CD8-positive, alpha-beta memory T cell (primary cell): Measurements from ENCODE around the gene WBP11. TPM values are rescaled to one million over a fixed set of nuclear protein-coding genes. Genes with fewer than 3 reads are reported as not detected.
"Not testable (repeated sequence)": the region's sequence is repeated elsewhere in the genome, so short reads cannot be mapped to it uniquely, and the experiment has no call there.

Experiments
- CTCF ChIA-PET: fragments of 350-600 bp; sonication (Branson Sonifier 250); formaldehyde crosslinking; loops from one replicate; lab custom pipeline; 2021; ENCODE audit warnings: antibody characterized with exemption; lab: Charles Lee
- POLR2A ChIA-PET: fragments of 350-600 bp; sonication (Branson Sonifier 250); formaldehyde crosslinking; loops from one replicate; lab custom pipeline; 2021; ENCODE audit warnings: antibody characterized with exemption; lab: Charles Lee
- DNase-seq, 5 donors: peaks; one replicate each; pipeline versions ENCODE4 v3.0.0 to v3.0.0-alpha.2; 2020 to 2022; ENCODE audit warnings: mixed read lengths in 1 of 5
- H3K27ac ChIP-seq: one replicate; pipeline ENCODE4 v1.7.0; 2013; ENCODE audit warnings: low read depth, mild to moderate bottlenecking, low read length, moderate library complexity
- H3K27me3 ChIP-seq: 2 replicates; pipeline ENCODE4 v1.7.0; 2013; ENCODE audit warnings: low read length, mild to moderate bottlenecking; ENCODE audit not compliant: insufficient read depth, poor library complexity, severe bottlenecking
- H3K36me3 ChIP-seq: 2 replicates; pipeline ENCODE4 v1.7.0; 2013; ENCODE audit warnings: mild to moderate bottlenecking, low read length, moderate library complexity; ENCODE audit not compliant: insufficient read depth
- H3K4me1 ChIP-seq: 2 replicates; pipeline ENCODE4 v1.7.0; 2013; ENCODE audit warnings: mild to moderate bottlenecking, low read length, moderate library complexity; ENCODE audit not compliant: insufficient read depth
- H3K4me3 ChIP-seq: 2 replicates; pipeline ENCODE4 v1.7.0; 2013; ENCODE audit warnings: mild to moderate bottlenecking, low read length
- H3K9me3 ChIP-seq: 2 replicates; pipeline ENCODE4 v1.7.0; 2013; ENCODE audit warnings: mild to moderate bottlenecking, low read length
- H3K27ac Mint-ChIP-seq, 8 donors: one replicate each; pipeline ENCODE4 v1.8.0; 2020 to 2021; ENCODE audit warnings: mixed read lengths in 8 of 8, mild to moderate bottlenecking in 6 of 8, inconsistent platforms in 3 of 8, moderate library complexity in 3 of 8
- H3K27me3 Mint-ChIP-seq, 2 donors: one replicate each; pipeline ENCODE4 v1.8.0; 2020 to 2021; ENCODE audit warnings: mixed read lengths in 2 of 2, mild to moderate bottlenecking in 1 of 2, moderate library complexity in 1 of 2
- H3K36me3 Mint-ChIP-seq, 3 donors: one replicate each; pipeline ENCODE4 v1.8.0; 2020 to 2021; ENCODE audit warnings: mixed read lengths in 3 of 3, inconsistent platforms in 1 of 3, mild to moderate bottlenecking in 1 of 3
- H3K4me1 Mint-ChIP-seq, 3 donors: one replicate each; pipeline ENCODE4 v1.8.0; 2020 to 2021; ENCODE audit warnings: mixed read lengths in 3 of 3, inconsistent platforms in 1 of 3, mild to moderate bottlenecking in 1 of 3
- H3K4me3 Mint-ChIP-seq, 7 donors: one replicate each; pipeline ENCODE4 v1.8.0; 2020 to 2021; ENCODE audit warnings: mixed read lengths in 7 of 7, mild to moderate bottlenecking in 6 of 7, moderate library complexity in 4 of 7, inconsistent platforms in 2 of 7
- H3K9me3 Mint-ChIP-seq, 5 donors: one replicate each; pipeline ENCODE4 v1.8.0; 2020 to 2022; ENCODE audit warnings: mixed read lengths in 5 of 5, mild to moderate bottlenecking in 3 of 5, moderate library complexity in 2 of 5, inconsistent platforms in 1 of 5
- polyA plus RNA-seq: library from polyadenylated mRNA; unstranded; fragments of 300-500 nt; fragmentation: Illumina TruSeq; gene quantifications from one replicate; pipeline ENCODE4 v1.2.3, GENCODE V29; 2021
- total RNA-seq, 2 experiments: library from RNA; stranded (reverse); gene quantifications; one replicate each; pipeline ENCODE4 v1.2.3, GENCODE V29; 2021

The WBP11 gene
- total and polyA plus RNA-seq, 3 experiments from 2014 or later, result 70.2 to 156 (median 149) TPM

- Mint-ChIP-seq H3K4me3 (peak overlapping the region in 6 of 7 donors; percentile 34 to 98 (median 64)), H3K4me1 (peaks cover 41 to 71% (median 68%) of the 10 kb centered on the region in 3 donors), H3K27me3 (peaks cover 0 to 15% of the 10 kb centered on the region in 2 donors), H3K9me3 (peaks cover 17 to 29% (median 24%) of the 10 kb centered on the region in 5 donors), H3K36me3 (peaks cover 24 to 75% (median 46%) of the 10 kb centered on the region in 3 donors), H3K27ac (peak overlapping the region in 7 of 8 donors; percentile 49 to 90 (median 67))
- Histone ChIP-seq H3K4me1 (peaks cover 23% of the 10 kb centered on the region), H3K27ac (no peak overlapping the region), H3K36me3 (peaks cover 9% of the 10 kb centered on the region), H3K4me3 (no peak overlapping the region), H3K27me3 (no peaks in the 10 kb centered on the region), H3K9me3 (peaks cover 5% of the 10 kb centered on the region)
- CTCF ChIA-PET, result no interaction called here
- POLR2A ChIA-PET, result no interaction called here
- no peak for DNase-seq
These were observed 36.5 kb downstream of the WBP11 start for GRCh38 chr12:14766649-14767215.

GRCh38 chr12:14766020-14766419, 37.3 kb downstream of the WBP11 start:
- H3K36me3 ChIP-seq, POLR2A ChIA-PET, CTCF ChIA-PET, H3K27me3 ChIP-seq, H3K27ac ChIP-seq, H3K4me3 ChIP-seq, DNase-seq, H3K9me3 ChIP-seq: not testable (repeated sequence)
- peaks cover 18 to 36% (median 29%) of the 10 kb centered on the region in 5 donors for H3K9me3 Mint-ChIP-seq
- H3K4me1 Mint-ChIP-seq, result peaks cover 38 to 67% (median 65%) of the 10 kb centered on the region in 3 donors
- peak overlapping the region in 1 of 7 donors; percentile 31 for H3K4me3 Mint-ChIP-seq
- H3K27me3 Mint-ChIP-seq, result peaks cover 0 to 14% of the 10 kb centered on the region in 2 donors
- peak overlapping the region in 2 of 8 donors; percentile 32 to 82 for H3K27ac Mint-ChIP-seq
- H3K36me3 Mint-ChIP-seq, result peaks cover 26 to 78% (median 53%) of the 10 kb centered on the region in 3 donors
- peaks cover 22% of the 10 kb centered on the region for H3K4me1 ChIP-seq

DNA sequence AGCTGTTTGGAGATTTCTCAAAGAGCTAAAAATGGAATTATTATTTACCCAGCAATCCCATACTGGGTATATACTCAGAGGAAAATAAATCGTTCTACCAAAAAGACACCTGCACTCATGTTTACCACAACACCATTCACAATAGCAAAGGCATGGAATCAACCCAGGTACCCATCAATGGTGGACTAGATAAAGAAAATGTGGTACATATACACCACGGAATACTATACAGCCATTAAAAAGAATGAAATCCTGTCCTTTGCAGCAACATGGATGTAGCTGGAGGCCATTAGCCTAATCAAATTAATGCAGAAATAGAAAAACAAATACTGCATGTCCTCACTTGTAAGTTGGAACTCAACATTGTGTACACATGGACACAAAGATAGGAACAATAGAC, 37.9 kb downstream of the WBP11 start:
- POLR2A ChIA-PET, result interaction anchor here (0.6 kb wide), 1 partner anchor 11 kb away, joined by 3 read pairs; no protein-coding TSS in a partner anchor
- peaks cover 20 to 41% (median 30%) of the 10 kb centered on the region in 5 donors for H3K9me3 Mint-ChIP-seq

DNA sequence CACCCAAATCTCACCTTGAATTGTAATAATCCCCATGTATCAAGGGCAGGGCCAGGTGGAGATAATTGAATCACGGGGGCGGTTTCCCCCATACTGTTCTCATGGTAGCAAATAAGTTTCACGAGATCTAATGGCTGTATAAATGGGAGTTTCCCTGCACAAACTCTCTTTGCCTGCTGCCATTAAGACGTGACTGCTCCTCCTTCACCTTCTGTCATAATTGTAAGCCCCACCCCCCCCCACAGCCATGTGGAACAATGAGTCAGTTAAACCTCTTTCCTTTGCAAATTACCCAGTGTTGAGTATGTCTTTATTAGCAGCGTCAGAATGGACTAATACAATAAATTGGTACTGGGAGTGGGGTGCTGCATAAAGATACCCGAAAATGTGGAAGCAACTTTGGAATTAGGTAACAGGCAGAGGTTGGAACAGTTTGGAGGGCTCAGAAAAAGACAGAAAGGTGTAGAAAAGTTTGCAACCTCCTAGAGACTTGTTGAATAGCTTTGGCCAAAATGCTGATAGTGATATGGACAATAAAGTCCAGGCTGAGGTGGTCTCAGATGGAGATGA, 43.5 kb downstream of the WBP11 start:
- H3K27ac ChIP-seq, H3K9me3 ChIP-seq, H3K27me3 ChIP-seq, H3K4me3 ChIP-seq, H3K27me3 Mint-ChIP-seq, CTCF ChIA-PET, H3K4me3 Mint-ChIP-seq, H3K36me3 ChIP-seq, H3K4me1 ChIP-seq, POLR2A ChIA-PET, DNase-seq: not testable (repeated sequence)
- H3K36me3 Mint-ChIP-seq, result peaks cover 19 to 49% (median 42%) of the 10 kb centered on the region in 3 donors
- peak overlapping the region in 1 of 8 donors; percentile 17 for H3K27ac Mint-ChIP-seq
- peaks cover 26 to 49% (median 48%) of the 10 kb centered on the region in 3 donors for H3K4me1 Mint-ChIP-seq
- H3K9me3 Mint-ChIP-seq, result peaks cover 6 to 29% (median 22%) of the 10 kb centered on the region in 5 donors

More for the DNA sequence above, 37.9 kb downstream of the WBP11 start:
- no peak overlapping the region for H3K4me3 ChIP-seq
- peaks cover 38 to 66% (median 64%) of the 10 kb centered on the region in 3 donors for H3K4me1 Mint-ChIP-seq
- peaks cover 5% of the 10 kb centered on the region for H3K9me3 ChIP-seq
- peaks cover 9% of the 10 kb centered on the region for H3K36me3 ChIP-seq
- H3K27me3 ChIP-seq, result no peaks in the 10 kb centered on the region
- CTCF ChIA-PET, result no interaction called here
- no peak overlapping the region for H3K4me3 Mint-ChIP-seq
- no peak for DNase-seq
- H3K27me3 Mint-ChIP-seq, result peaks cover 0 to 9% of the 10 kb centered on the region in 2 donors
- peaks cover 29 to 76% (median 55%) of the 10 kb centered on the region in 3 donors for H3K36me3 Mint-ChIP-seq
- peaks cover 22% of the 10 kb centered on the region for H3K4me1 ChIP-seq
- no peak overlapping the region for H3K27ac ChIP-seq
- no peak overlapping the region for H3K27ac Mint-ChIP-seq

GRCh38 chr12:14756334-14757143, 46.7 kb downstream of the WBP11 start:
- Histone ChIP-seq H3K9me3 (peaks cover 5% of the 10 kb centered on the region), H3K4me3 (no peak overlapping the region), H3K27ac (no peak overlapping the region), H3K36me3 (no peaks in the 10 kb centered on the region), H3K27me3 (no peaks in the 10 kb centered on the region), H3K4me1 (no peaks in the 10 kb centered on the region)
- Mint-ChIP-seq H3K27ac (no peak overlapping the region), H3K4me3 (no peak overlapping the region), H3K4me1 (peaks cover 25 to 44% (median 37%) of the 10 kb centered on the region in 3 donors), H3K36me3 (peaks cover 12 to 31% (median 26%) of the 10 kb centered on the region in 3 donors), H3K9me3 (peaks cover 2 to 21% (median 14%) of the 10 kb centered on the region in 5 donors), H3K27me3 (no peaks in the 10 kb centered on the region)
- no peak for DNase-seq
- POLR2A ChIA-PET, result no interaction called here
- CTCF ChIA-PET, result no interaction called here

DNA sequence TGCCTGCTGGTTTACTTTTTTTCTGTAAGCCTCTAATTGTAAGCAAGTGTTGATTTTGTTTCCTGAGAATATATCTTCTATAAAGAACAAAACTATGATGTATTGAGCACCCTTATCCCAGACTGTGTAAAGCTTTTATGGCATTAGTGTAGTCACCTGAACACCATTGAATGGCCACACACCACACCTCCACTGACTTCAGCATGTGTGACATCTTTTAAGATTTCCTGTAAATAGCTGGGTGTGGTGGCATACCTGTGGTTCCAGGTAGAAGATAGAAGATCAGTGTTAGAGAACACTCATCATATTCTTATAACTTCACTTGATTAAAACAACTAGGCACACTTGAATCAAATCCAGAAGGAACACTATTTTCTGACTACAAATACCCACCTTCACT, 51.3 kb downstream of the WBP11 start:
- Histone ChIP-seq H3K27ac (no peak overlapping the region), H3K27me3 (no peaks in the 10 kb centered on the region), H3K4me1 (no peaks in the 10 kb centered on the region), H3K36me3 (no peaks in the 10 kb centered on the region), H3K9me3 (no peaks in the 10 kb centered on the region), H3K4me3 (no peak overlapping the region)
- peaks cover 18 to 41% (median 32%) of the 10 kb centered on the region in 3 donors for H3K4me1 Mint-ChIP-seq
- no peak overlapping the region for H3K4me3 Mint-ChIP-seq
- DNase-seq, result no peak
- H3K9me3 Mint-ChIP-seq, result peaks cover 0 to 2% (median 0%) of the 10 kb centered on the region in 5 donors
- no peak overlapping the region for H3K27ac Mint-ChIP-seq
- no peaks in the 10 kb centered on the region for H3K27me3 Mint-ChIP-seq
- CTCF ChIA-PET, result no interaction called here
- peaks cover 9 to 22% (median 17%) of the 10 kb centered on the region in 3 donors for H3K36me3 Mint-ChIP-seq
- POLR2A ChIA-PET, result no interaction called here

DNA sequence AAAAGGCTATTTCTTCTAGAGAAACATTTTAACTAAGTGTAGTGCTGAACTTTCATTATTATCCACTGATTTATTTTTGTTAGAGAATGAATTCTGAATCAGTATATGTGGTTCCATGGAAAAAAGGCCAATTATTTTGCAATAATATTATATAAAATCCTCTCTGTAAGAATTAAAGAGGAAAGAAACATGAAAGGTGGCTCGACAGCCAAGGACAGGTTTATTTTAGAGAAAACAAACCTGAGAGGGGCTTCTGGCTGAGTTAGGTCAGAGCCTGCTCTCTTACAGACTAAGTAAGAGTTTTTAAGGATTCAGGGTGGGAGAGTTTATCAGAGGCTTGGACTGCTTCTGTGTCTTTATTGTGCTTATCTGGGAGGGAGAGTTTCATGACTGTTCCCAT, 60.2 kb downstream of the WBP11 start:
- no peak overlapping the region for H3K4me3 Mint-ChIP-seq

More for the DNA sequence above, 60.2 kb downstream of the WBP11 start:
- DNase-seq, result no peak
- Mint-ChIP-seq H3K4me1 (peaks cover 0 to 16% (median 6%) of the 10 kb centered on the region in 3 donors), H3K27ac (peak overlapping the region in 1 of 8 donors; percentile 25), H3K9me3 (peaks cover 5 to 20% (median 9%) of the 10 kb centered on the region in 5 donors), H3K36me3 (peaks cover 27 to 38% (median 37%) of the 10 kb centered on the region in 3 donors), H3K27me3 (no peaks in the 10 kb centered on the region)
- H3K4me3 ChIP-seq, result no peak overlapping the region
- H3K9me3 ChIP-seq, result no peaks in the 10 kb centered on the region
- ChIA-PET CTCF (no interaction called here), POLR2A (no interaction called here)
- H3K4me1 ChIP-seq, result no peaks in the 10 kb centered on the region
- no peak overlapping the region for H3K27ac ChIP-seq
- H3K27me3 ChIP-seq, result no peaks in the 10 kb centered on the region
- H3K36me3 ChIP-seq, result no peaks in the 10 kb centered on the region
